HG03139 (cell line): ENCODE results near the gene HCFC1R1.
A peak's percentile ranks its signal among the peaks of the same experiment; 100 is the strongest.

Experiments used
- ATAC-seq: cut with Tn5 transposase; IDR thresholded peaks from one replicate; pipeline ENCODE4 v1.9.1; 2021; ENCODE audit not compliant: unreplicated experiment

Gene HCFC1R1

GRCh38 chr16:3020247-3020603, 3.5 kb downstream of the HCFC1R1 start, which contains the start of gene TNFRSF12A:
TNFRSF12A (plus strand) TSS chr16:3020368; CDS start chr16:3020398, 30 bp downstream.
- ATAC-seq: no peak

GRCh38 chr16:3019594-3020246, 4.0 kb downstream of the HCFC1R1 start:
- no peak for ATAC-seq

GRCh38 chr16:3017794-3018506, 5.8 kb downstream of the HCFC1R1 start, which contains the start of gene CLDN6:
CLDN6 (minus strand) TSS chr16:3018183; CDS start chr16:3016021, 2,162 bp downstream.
- no peak for ATAC-seq

GRCh38 chr16:3017344-3017743, 6.4 kb downstream of the HCFC1R1 start:
- ATAC-seq: no peak

GRCh38 chr16:3015865-3016521, 7.7 kb downstream of the HCFC1R1 start:
- ATAC-seq: no peak

- ATAC-seq: no peak
Observed at GRCh38 chr16:3014971-3015370, 8.8 kb downstream of the HCFC1R1 start.

GRCh38 chr16:3013998-3014690, 9.6 kb downstream of the HCFC1R1 start:
- ATAC-seq: no peak

- no peak for ATAC-seq
Observed at GRCh38 chr16:3013491-3013951, 10.2 kb downstream of the HCFC1R1 start.

GRCh38 chr16:3012828-3013420, 10.8 kb downstream of the HCFC1R1 start, which contains the start of gene CLDN9:
CLDN9 (plus strand) TSS chr16:3012923; CDS start chr16:3013363, 440 bp downstream.
- no peak for ATAC-seq

GRCh38 chr16:3012246-3012645, 11.5 kb downstream of the HCFC1R1 start:
- ATAC-seq: no peak

GRCh38 chr16:3010510-3010909, 13.2 kb downstream of the HCFC1R1 start:
- no peak for ATAC-seq

GRCh38 chr16:3009568-3010390, 14.0 kb downstream of the HCFC1R1 start:
- no peak for ATAC-seq

- ATAC-seq: no peak
Observed at GRCh38 chr16:3008690-3009037, 15.1 kb downstream of the HCFC1R1 start.

- no peak for ATAC-seq
Observed at GRCh38 chr16:3007957-3008689, 15.6 kb downstream of the HCFC1R1 start.

GRCh38 chr16:3007059-3007956, 16.4 kb downstream of the HCFC1R1 start:
- no peak for ATAC-seq

- ATAC-seq: no peak
Observed at GRCh38 chr16:3004781-3005284, 18.9 kb downstream of the HCFC1R1 start.

GRCh38 chr16:3004319-3004718, 19.4 kb downstream of the HCFC1R1 start:
- peak; percentile 4 for ATAC-seq
